Panc1 (cell line): Measurements from ENCODE around the gene EML6. TPM values are rescaled to one million over a fixed set of nuclear protein-coding genes. Genes with fewer than 3 reads are reported as not detected.

Experiments
- ATAC-seq: fragments of 200-7000 bp; cut with Tn5 transposase; 2 replicates; pipeline ENCODE4 v1.9.1; 2020; ENCODE audit warnings: mild to moderate bottlenecking, moderate library complexity
- BruUV-seq: library from RNA; stranded (reverse); fragments of 400-500 nt; replicated peaks from 2 replicates; lab custom pipeline; 2021; lab: Mats Ljungman, UMichigan
- CTCF ChIA-PET: fragments of 300-600 bp; sonication (Branson Sonifier 250); formaldehyde crosslinking; loops from one replicate; lab custom pipeline; 2022; ENCODE audit warnings: antibody characterized with exemption; lab: Charles Lee
- POLR2A ChIA-PET: fragments of 300-600 bp; sonication (Branson Sonifier 250); formaldehyde crosslinking; loops from one replicate; lab custom pipeline; 2022; ENCODE audit warnings: antibody characterized with exemption; lab: Charles Lee
- DNase-seq: peaks from one replicate; pipeline ENCODE4 v3.0.0-alpha.2; 2010; ENCODE audit warnings: low read depth, low spot score
- H3K27ac ChIP-seq: 2 replicates; pipeline ENCODE4 v1.5.1; 2011; ENCODE audit warnings: mild to moderate bottlenecking, low read length, inconsistent platforms
- H3K27me3 ChIP-seq: fragments of 200-500 bp; sonication (Bioruptor generic); 2 replicates; pipeline ENCODE4 v1.6.0; 2014; ENCODE audit warnings: low read length, inconsistent platforms; ENCODE audit not compliant: control insufficient read depth, insufficient read depth
- H3K36me3 ChIP-seq: fragments of 200-500 bp; sonication (Bioruptor generic); 2 replicates; pipeline ENCODE4 v1.5.1; 2014; ENCODE audit warnings: inconsistent platforms, mild to moderate bottlenecking, low read length, moderate library complexity; ENCODE audit not compliant: control insufficient read depth, insufficient read depth
- H3K4me1 ChIP-seq: 2 replicates; pipeline ENCODE4 v1.5.1; 2011; ENCODE audit warnings: inconsistent platforms, mild to moderate bottlenecking, low read length, moderate library complexity; ENCODE audit not compliant: control insufficient read depth, insufficient read depth
- H3K4me3 ChIP-seq, 2 experiments: 2 replicates each; pipeline ENCODE4 v1.5.1; 2011 to 2012; ENCODE audit warnings: low read depth in 2 of 2, low read length in 2 of 2, mild to moderate bottlenecking in 2 of 2, inconsistent platforms in 1 of 2, moderate library complexity in 1 of 2
- H3K9me3 ChIP-seq: fragments of 200-500 bp; sonication (Bioruptor generic); 2 replicates; pipeline ENCODE4 v1.5.1; 2014; ENCODE audit warnings: low read depth, mild to moderate bottlenecking, inconsistent platforms, low read length, moderate library complexity; ENCODE audit not compliant: control insufficient read depth, insufficient read depth
- CTCF ChIP-seq: fragments of 450-650 bp; IDR thresholded peaks from 2 replicates; pipeline ENCODE4 v1.5.1; 2017; ENCODE audit warnings: mild to moderate bottlenecking
- POLR2AphosphoS5 ChIP-seq: IDR thresholded peaks from 2 replicates; pipeline ENCODE4 v1.6.1; 2012; ENCODE audit warnings: mild to moderate bottlenecking, low read depth, low read length, moderate library complexity
- SIN3A ChIP-seq: IDR thresholded peaks from 2 replicates; pipeline ENCODE4 v1.6.1; 2012; ENCODE audit warnings: low read depth, mild to moderate bottlenecking, low read length, moderate library complexity, borderline replicate concordance; ENCODE audit not compliant: insufficient read depth
- TCF7L2 ChIP-seq: IDR thresholded peaks from 2 replicates; pipeline ENCODE4 v1.6.1; 2011; ENCODE audit warnings: mild to moderate bottlenecking, low read depth, low read length, inconsistent platforms
- in situ Hi-C: cut with HindIII; loops from 2 replicates; pipeline ENCODE4 v1.10.0; 2016; ENCODE audit warnings: low sequenced_read_pairs, low pct_unique_long_range_greater_than_20kb
- intact Hi-C: fragments of 100-400 bp; cut with micrococcal nuclease; formaldehyde crosslinking; loops from one replicate; pipeline ENCODE4 v1.10.0; 2022; ENCODE audit not compliant: unreplicated experiment
- total RNA-seq: library from RNA; stranded (reverse); gene quantifications from one replicate; pipeline ENCODE4 v1.2.1, GENCODE V29; 2021; ENCODE audit not compliant: unreplicated experiment
- TF ChIP-seq, protein P1 (sequence below), 2 experiments: IDR thresholded peaks; 2 replicates each; pipeline ENCODE4 v1.6.1; 2011 to 2012; ENCODE audit warnings: low read depth in 2 of 2, control low read depth in 1 of 2, low read length in 1 of 2, mild to moderate bottlenecking in 1 of 2, moderate library complexity in 1 of 2; ENCODE audit not compliant: insufficient read depth in 1 of 2

EML6 gene
- total RNA-seq, 1 experiment from 2014 or later: 6.3 TPM

GRCh38 chr2:54927751-54928615, 204.5 kb downstream of the EML6 start:
- in situ Hi-C loops (no loop called here), intact Hi-C loops (no loop called here)
- ChIA-PET CTCF (no interaction called here), POLR2A (no interaction called here)
- ATAC-seq (no peak), DNase-seq (no peak)
- Histone ChIP-seq H3K4me3 (no peak overlapping the region), H3K4me1 (no peaks in the 10 kb centered on the region), H3K9me3 (peaks cover 7% of the 10 kb centered on the region; the same call in 1 of the 2 replicates), H3K27ac (no peak overlapping the region), H3K36me3 (no peaks in the 10 kb centered on the region), H3K27me3 (no peaks in the 10 kb centered on the region)
- TF ChIP-seq, protein P1, sequence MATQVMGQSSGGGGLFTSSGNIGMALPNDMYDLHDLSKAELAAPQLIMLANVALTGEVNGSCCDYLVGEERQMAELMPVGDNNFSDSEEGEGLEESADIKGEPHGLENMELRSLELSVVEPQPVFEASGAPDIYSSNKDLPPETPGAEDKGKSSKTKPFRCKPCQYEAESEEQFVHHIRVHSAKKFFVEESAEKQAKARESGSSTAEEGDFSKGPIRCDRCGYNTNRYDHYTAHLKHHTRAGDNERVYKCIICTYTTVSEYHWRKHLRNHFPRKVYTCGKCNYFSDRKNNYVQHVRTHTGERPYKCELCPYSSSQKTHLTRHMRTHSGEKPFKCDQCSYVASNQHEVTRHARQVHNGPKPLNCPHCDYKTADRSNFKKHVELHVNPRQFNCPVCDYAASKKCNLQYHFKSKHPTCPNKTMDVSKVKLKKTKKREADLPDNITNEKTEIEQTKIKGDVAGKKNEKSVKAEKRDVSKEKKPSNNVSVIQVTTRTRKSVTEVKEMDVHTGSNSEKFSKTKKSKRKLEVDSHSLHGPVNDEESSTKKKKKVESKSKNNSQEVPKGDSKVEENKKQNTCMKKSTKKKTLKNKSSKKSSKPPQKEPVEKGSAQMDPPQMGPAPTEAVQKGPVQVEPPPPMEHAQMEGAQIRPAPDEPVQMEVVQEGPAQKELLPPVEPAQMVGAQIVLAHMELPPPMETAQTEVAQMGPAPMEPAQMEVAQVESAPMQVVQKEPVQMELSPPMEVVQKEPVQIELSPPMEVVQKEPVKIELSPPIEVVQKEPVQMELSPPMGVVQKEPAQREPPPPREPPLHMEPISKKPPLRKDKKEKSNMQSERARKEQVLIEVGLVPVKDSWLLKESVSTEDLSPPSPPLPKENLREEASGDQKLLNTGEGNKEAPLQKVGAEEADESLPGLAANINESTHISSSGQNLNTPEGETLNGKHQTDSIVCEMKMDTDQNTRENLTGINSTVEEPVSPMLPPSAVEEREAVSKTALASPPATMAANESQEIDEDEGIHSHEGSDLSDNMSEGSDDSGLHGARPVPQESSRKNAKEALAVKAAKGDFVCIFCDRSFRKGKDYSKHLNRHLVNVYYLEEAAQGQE (IDR thresholded peaks at IDR 0.05; ENCODE audit: insufficient read depth in 1 of 2, low read depth in 2 of 2, low read length in 1 of 2): no peak
- TF ChIP-seq TCF7L2 (no peak), SIN3A (no peak), CTCF (no peak), POLR2AphosphoS5 (no peak)
- BruUV-seq: no TSS peak

GRCh38 chr2:54928719-54929118, 205.3 kb downstream of the EML6 start:
- DNase-seq (no peak), ATAC-seq (no peak)
- in situ Hi-C loops: no loop called here
- no peak for TF ChIP-seq TCF7L2
- TF ChIP-seq POLR2AphosphoS5: no peak
- TF ChIP-seq, protein P1 (IDR thresholded peaks at IDR 0.05; ENCODE audit: insufficient read depth in 1 of 2, low read depth in 2 of 2, low read length in 1 of 2): no peak
- TF ChIP-seq SIN3A: no peak
- no peak for TF ChIP-seq CTCF
- no peaks in the 10 kb centered on the region for H3K36me3 ChIP-seq
- no peak overlapping the region for H3K4me3 ChIP-seq
- intact Hi-C loops: no loop called here
- peaks cover 7% of the 10 kb centered on the region; the same call in 1 of the 2 replicates for H3K9me3 ChIP-seq
- H3K27me3 ChIP-seq: no peaks in the 10 kb centered on the region
- CTCF ChIA-PET: no interaction called here
- no TSS peak for BruUV-seq
- POLR2A ChIA-PET: no interaction called here
- no peaks in the 10 kb centered on the region for H3K4me1 ChIP-seq
- no peak overlapping the region for H3K27ac ChIP-seq
